Muscle of leg (tissue), 11 donors: Measurements from ENCODE around the gene MPDZ. TPM values are rescaled to one million over a fixed set of nuclear protein-coding genes. Genes with fewer than 3 reads are reported as not detected.

Experiments used
- DNase-seq: peaks from one replicate; pipeline ENCODE4 v3.0.0; 2013
- H3K27ac ChIP-seq: one replicate; pipeline ENCODE4 v1.5.1; 2013; ENCODE audit warnings: mild to moderate bottlenecking, low read length, control low read depth
- H3K27me3 ChIP-seq: one replicate; pipeline ENCODE4 v1.6.1; 2013; ENCODE audit warnings: low read length; ENCODE audit not compliant: control insufficient read depth, insufficient read depth
- H3K36me3 ChIP-seq: one replicate; pipeline ENCODE4 v1.6.1; 2013; ENCODE audit warnings: low read length; ENCODE audit not compliant: control insufficient read depth, insufficient read depth
- H3K4me1 ChIP-seq: one replicate; pipeline ENCODE4 v1.6.1; 2013; ENCODE audit warnings: low read length; ENCODE audit not compliant: control insufficient read depth, insufficient read depth
- H3K4me3 ChIP-seq: one replicate; pipeline ENCODE4 v1.5.1; 2013; ENCODE audit warnings: low read length, control low read depth
- H3K9me3 ChIP-seq: replicated peaks from 2 replicates; pipeline ENCODE4 v1.6.1; 2013; ENCODE audit warnings: low read depth, low read length; ENCODE audit not compliant: control insufficient read depth
- WGBS: methylation state at CpG from one replicate; pipeline ENCODE4 v1.1.5; 2013; ENCODE audit warnings: missing lambda C conversion rate; ENCODE audit not compliant: insufficient coverage; 5-methylcytosine and 5-hydroxymethylcytosine counted together
- polyA plus RNA-seq, 8 donors: library from polyadenylated mRNA; unstranded; fragments of 120-200 nt; gene quantifications; one replicate each; pipeline versions ENCODE4 v1.2.1 to v1.2.3, GENCODE V29; 2013; ENCODE audit warnings: inconsistent platforms in 1 of 8, low replicate concordance in 1 of 8; ENCODE audit not compliant: insufficient read length in 8 of 8, insufficient read depth in 1 of 8
- total RNA-seq: library from RNA; stranded (reverse); fragments of 120-200 nt; gene quantifications from one replicate; pipeline ENCODE4 v1.2.4, GENCODE V29; 2013

The MPDZ gene
- total and polyA plus RNA-seq, 9 donors: 28.7 to 45.7 (median 36.7) TPM

DNA sequence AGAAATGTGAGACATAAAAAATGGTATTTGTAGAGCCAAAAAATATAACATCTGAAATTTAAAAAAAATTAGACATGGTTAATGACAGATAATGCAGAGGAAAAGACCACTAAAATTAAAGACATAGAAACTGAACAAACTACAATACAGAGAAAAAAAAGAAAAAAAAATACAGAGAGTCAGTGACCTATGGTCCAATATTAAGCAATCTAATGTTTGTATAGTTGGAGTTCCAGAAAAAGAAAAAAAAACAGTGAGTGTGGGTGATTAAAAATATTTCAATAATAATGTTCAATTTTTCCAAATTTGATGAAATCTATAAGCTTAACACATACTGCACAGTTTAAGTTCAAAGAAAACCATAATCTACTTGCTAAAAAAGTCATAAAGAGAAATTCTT, 207.6 kb downstream of the MPDZ start:
- Histone ChIP-seq H3K27me3 (no peaks in the 10 kb centered on the region), H3K4me3 (no peak overlapping the region), H3K36me3 (no peaks in the 10 kb centered on the region), H3K4me1 (no peaks in the 10 kb centered on the region), H3K27ac (no peak overlapping the region), H3K9me3 (peaks cover 5% of the 10 kb centered on the region)
- DNase-seq: no peak

- H3K27ac ChIP-seq: no peak overlapping the region
These were observed 208.6 kb downstream of the MPDZ start for GRCh38 chr9:13070612-13071595.

DNA sequence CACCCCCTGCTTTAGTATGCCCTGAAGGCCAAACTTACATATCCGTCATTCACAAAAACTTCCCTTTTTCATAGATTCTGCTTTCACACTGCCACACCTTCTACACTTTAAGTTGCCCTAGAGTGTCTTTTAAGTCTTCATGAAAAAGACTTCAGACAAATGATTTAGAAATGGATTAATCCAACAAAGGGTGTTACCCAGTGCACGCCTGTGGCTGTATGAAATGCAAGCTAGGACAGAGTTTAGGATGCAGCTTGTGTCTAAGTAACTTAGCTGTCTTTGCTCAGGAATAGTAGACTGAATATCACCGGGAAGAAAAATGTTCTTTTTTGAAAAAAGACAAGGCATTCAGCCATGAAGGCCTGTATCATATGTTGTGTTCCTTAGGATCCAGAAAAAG, 210.0 kb downstream of the MPDZ start:
- Histone ChIP-seq H3K27me3 (no peaks in the 10 kb centered on the region), H3K36me3 (no peaks in the 10 kb centered on the region), H3K4me1 (no peaks in the 10 kb centered on the region), H3K27ac (no peak overlapping the region), H3K4me3 (no peak overlapping the region), H3K9me3 (peaks cover under 1% of the 10 kb centered on the region)
- WGBS: 100% methylated on average over 2 of the region's 3 CpGs
- no peak for DNase-seq

More at GRCh38 chr9:13070612-13071595, 208.6 kb downstream of the MPDZ start:
- no peak for DNase-seq
- no peaks in the 10 kb centered on the region for H3K4me1 ChIP-seq
- no peak overlapping the region for H3K4me3 ChIP-seq
- no peaks in the 10 kb centered on the region for H3K36me3 ChIP-seq
- H3K27me3 ChIP-seq: no peaks in the 10 kb centered on the region
- H3K9me3 ChIP-seq: peaks cover 5% of the 10 kb centered on the region
- 67% methylated on average over 3 of the region's 12 CpGs for WGBS

DNA sequence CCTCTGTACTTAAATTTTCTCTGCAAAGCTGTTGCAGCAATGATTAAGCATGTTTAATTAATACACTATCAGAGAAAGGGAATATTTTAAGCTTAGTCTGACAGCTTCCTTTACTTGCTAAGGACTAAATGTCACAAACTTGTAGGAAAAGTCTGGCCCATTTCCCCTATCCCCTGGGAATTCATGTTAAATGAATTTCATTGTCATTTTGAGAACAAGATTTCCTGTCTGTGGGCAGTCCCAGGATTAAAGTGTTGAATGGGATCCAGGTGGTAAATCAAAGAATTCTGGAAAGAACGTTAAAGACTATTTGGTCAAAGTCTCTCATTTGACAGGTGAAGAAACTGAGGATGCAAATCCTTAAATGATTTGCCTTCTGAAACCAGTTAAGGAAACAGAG, 214.8 kb downstream of the MPDZ start:
- Histone ChIP-seq H3K36me3 (no peaks in the 10 kb centered on the region), H3K27me3 (no peaks in the 10 kb centered on the region), H3K4me1 (no peaks in the 10 kb centered on the region), H3K27ac (no peak overlapping the region), H3K4me3 (no peak overlapping the region), H3K9me3 (no peaks in the 10 kb centered on the region)
- DNase-seq: peak; percentile 17
- no CpG with 5 or more reads among the region's 1 CpG for WGBS

GRCh38 chr9:13063880-13064459, 215.5 kb downstream of the MPDZ start:
- peak; percentile 49 for DNase-seq
- H3K27ac ChIP-seq: no peak overlapping the region
- H3K9me3 ChIP-seq: no peaks in the 10 kb centered on the region
- no peak overlapping the region for H3K4me3 ChIP-seq
- H3K4me1 ChIP-seq: no peaks in the 10 kb centered on the region
- H3K27me3 ChIP-seq: no peaks in the 10 kb centered on the region
- no peaks in the 10 kb centered on the region for H3K36me3 ChIP-seq

DNA sequence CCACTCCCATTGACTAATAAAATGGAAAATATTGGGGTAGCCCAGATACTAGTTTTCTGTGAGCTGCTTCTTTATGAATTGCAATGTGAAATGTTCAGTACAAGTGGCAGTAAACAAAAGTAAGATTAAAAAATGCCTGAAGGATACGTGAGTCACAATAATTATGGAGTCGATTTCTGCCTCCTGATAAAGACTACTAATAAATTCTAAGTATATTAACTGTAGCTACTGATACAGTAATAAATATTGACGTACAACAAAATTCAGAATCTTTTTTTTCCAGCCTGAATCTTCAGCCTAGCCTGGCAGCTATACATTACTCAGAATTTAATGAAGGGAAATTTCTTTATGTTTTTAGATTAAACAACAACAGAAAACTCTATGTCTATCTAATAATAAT, 218.1 kb downstream of the MPDZ start:
- WGBS: no CpG with 5 or more reads among the region's 3 CpGs
- Histone ChIP-seq H3K36me3 (no peaks in the 10 kb centered on the region), H3K27me3 (no peaks in the 10 kb centered on the region), H3K4me1 (no peaks in the 10 kb centered on the region), H3K4me3 (no peak overlapping the region), H3K9me3 (no peaks in the 10 kb centered on the region), H3K27ac (no peak overlapping the region)
- DNase-seq: no peak
